GM23338 (cell line): ENCODE data around the gene C4orf33. TPM values are rescaled to one million over a fixed set of nuclear protein-coding genes. Genes with fewer than 3 reads are reported as not detected.

ENCODE experiments used
- ATAC-seq: fragments of 200-7000 bp; cut with Tn5 transposase; 3 replicates; pipeline ENCODE4 v1.9.1; 2020
- DNase-seq: peaks from one replicate; pipeline ENCODE4 v3.0.0-alpha.2; 2015; ENCODE audit warnings: low spot score
- H2AFZ ChIP-seq: fragments of 200-600 bp; sonication (generic); 2 replicates; pipeline ENCODE4 v1.8.0; 2016; ENCODE audit warnings: antibody characterized with exemption, mild to moderate bottlenecking, moderate library complexity
- H3F3A ChIP-seq: fragments of 200-600 bp; sonication (generic); replicated peaks from 2 replicates; pipeline ENCODE4 v1.8.0; 2017; ENCODE audit warnings: antibody characterized with exemption, mixed run types, low read depth
- H3K27ac ChIP-seq: fragments of 200-600 bp; sonication (generic); 2 replicates; pipeline ENCODE4 v1.6.1; 2016; ENCODE audit warnings: low read depth
- H3K27me3 ChIP-seq: fragments of 200-600 bp; sonication (generic); 2 replicates; pipeline ENCODE4 v1.8.0; 2016; ENCODE audit warnings: mild to moderate bottlenecking, mixed run types, moderate library complexity; ENCODE audit not compliant: insufficient read depth
- H3K36me3 ChIP-seq: fragments of 200-600 bp; sonication (generic); 2 replicates; pipeline ENCODE4 v1.8.0; 2016; ENCODE audit warnings: mild to moderate bottlenecking; ENCODE audit not compliant: insufficient read depth
- H3K4me1 ChIP-seq: fragments of 200-600 bp; sonication (generic); 2 replicates; pipeline ENCODE4 v1.8.0; 2016; ENCODE audit warnings: mild to moderate bottlenecking, moderate library complexity; ENCODE audit not compliant: insufficient read depth
- H3K4me2 ChIP-seq: fragments of 200-600 bp; sonication (generic); 2 replicates; pipeline ENCODE4 v1.7.1; 2017; ENCODE audit warnings: mixed run types
- H3K4me3 ChIP-seq: fragments of 200-600 bp; sonication (generic); 2 replicates; pipeline ENCODE4 v1.6.1; 2016; ENCODE audit warnings: mixed run types
- H3K79me2 ChIP-seq: fragments of 200-600 bp; sonication (generic); replicated peaks from 2 replicates; pipeline ENCODE4 v1.8.0; 2017; ENCODE audit warnings: mild to moderate bottlenecking; ENCODE audit not compliant: insufficient read depth
- H3K9me2 ChIP-seq: fragments of 200-600 bp; sonication (generic); 2 replicates; pipeline ENCODE4 v1.8.0; 2017; ENCODE audit not compliant: insufficient read depth
- H4K20me1 ChIP-seq: fragments of 200-600 bp; sonication (generic); replicated peaks from 2 replicates; pipeline ENCODE4 v1.8.0; 2017; ENCODE audit warnings: mild to moderate bottlenecking; ENCODE audit not compliant: insufficient read depth
- H3K27ac Mint-ChIP-seq: 2 replicates; pipeline ENCODE4 v1.8.0; 2020; ENCODE audit warnings: inconsistent platforms, mild to moderate bottlenecking, moderate library complexity, mixed read lengths
- H3K27me3 Mint-ChIP-seq: 3 replicates; pipeline ENCODE4 v1.8.0; 2022; ENCODE audit warnings: low read depth, mild to moderate bottlenecking, moderate library complexity, mixed read lengths, inconsistent platforms; ENCODE audit not compliant: insufficient read depth, poor library complexity
- H3K36me3 Mint-ChIP-seq: 3 replicates; pipeline ENCODE4 v1.8.0; 2021; ENCODE audit warnings: low read depth, mild to moderate bottlenecking, inconsistent platforms, moderate library complexity, mixed read lengths
- H3K4me1 Mint-ChIP-seq: 3 replicates; pipeline ENCODE4 v1.8.0; 2020; ENCODE audit warnings: mild to moderate bottlenecking, inconsistent platforms, mixed read lengths
- H3K4me3 Mint-ChIP-seq: 3 replicates; pipeline ENCODE4 v1.8.0; 2021; ENCODE audit warnings: moderate library complexity, mild to moderate bottlenecking, inconsistent platforms, mixed read lengths
- H3K9me3 Mint-ChIP-seq: 3 replicates; pipeline ENCODE4 v1.8.0; 2020; ENCODE audit warnings: moderate library complexity, mild to moderate bottlenecking, inconsistent platforms, mixed read lengths
- ETS1 ChIP-seq: IDR thresholded peaks from 2 replicates; pipeline ENCODE4 v1.6.1; 2016; ENCODE audit warnings: antibody characterized with exemption
- NANOG ChIP-seq: IDR thresholded peaks from 2 replicates; pipeline ENCODE4 v1.6.1; 2016; ENCODE audit warnings: antibody characterized with exemption, borderline replicate concordance
- REST ChIP-seq: IDR thresholded peaks from one replicate; pipeline ENCODE4 v1.6.1; 2018; ENCODE audit warnings: antibody characterized with exemption; ENCODE audit not compliant: unreplicated experiment
- STAT1 ChIP-seq: IDR thresholded peaks from one replicate; pipeline ENCODE4 v1.6.1; 2016; ENCODE audit warnings: antibody characterized with exemption; ENCODE audit not compliant: unreplicated experiment
- ZNF114 ChIP-seq: fragments of 250-450 bp; sonication (Bioruptor Pico); IDR thresholded peaks from 2 replicates; pipeline ENCODE4 v1.5.0; 2020; ENCODE audit warnings: mild to moderate bottlenecking, moderate library complexity
- ZNF331 ChIP-seq: fragments of 250-450 bp; sonication (Bioruptor Pico); IDR thresholded peaks from 2 replicates; pipeline ENCODE4 v1.5.0; 2020; ENCODE audit warnings: low read depth, mild to moderate bottlenecking, moderate library complexity
- ZNF462 ChIP-seq: fragments of 250-450 bp; sonication (Bioruptor Pico); IDR thresholded peaks from 2 replicates; pipeline ENCODE4 v1.5.0; 2020; ENCODE audit warnings: mild to moderate bottlenecking, moderate library complexity
- polyA plus RNA-seq: library from polyadenylated mRNA; unstranded; fragments of >200 nt; fragmentation: Nextera tagmentation; extraction: Ambion mirVana; gene quantifications from 2 replicates; pipeline ENCODE4 v1.2.1, GENCODE V29; 2016
- total RNA-seq: library from RNA; depleted of rRNA; stranded (reverse); fragments of >200 nt; shearing (Covaris generic); gene quantifications from 2 replicates; pipeline ENCODE4 v1.2.3, GENCODE V29; 2014

The C4orf33 gene
- total and polyA plus RNA-seq, 2 experiments from 2014 or later = 4.4 to 4.7 TPM

GRCh38 chr4:129109965-129110824 is 14.2 kb downstream of the C4orf33 start:
- peaks cover 13% of the 10 kb centered on the region; the same call in 1 of the 2 replicates for H3K4me1 ChIP-seq
- peak overlapping the region; percentile 67; the same call in 1 of the 2 replicates for H2AFZ ChIP-seq
- Mint-ChIP-seq H3K4me3 (no peak overlapping the region), H3K36me3 (no peaks in the 10 kb centered on the region), H3K27ac (peak overlapping the region; percentile 16; the same call in 1 of the 2 replicates), H3K4me1 (peaks cover 19% of the 10 kb centered on the region), H3K27me3 (no peaks in the 10 kb centered on the region), H3K9me3 (no peaks in the 10 kb centered on the region)
- DNase-seq (peak; percentile 28), ATAC-seq (peak; percentile 58)
- 0 out of 2 replicates have a peak overlapping the region, but pooled peaks have one; percentile 7 for H3K4me2 ChIP-seq
- H3K9me2 ChIP-seq = peaks cover 13% of the 10 kb centered on the region
- no peaks in the 10 kb centered on the region for H3K79me2 ChIP-seq
- no peaks in the 10 kb centered on the region for H3F3A ChIP-seq
- no peak overlapping the region for H3K27ac ChIP-seq
- H3K27me3 ChIP-seq = no peaks in the 10 kb centered on the region
- TF ChIP-seq ZNF462 (CRISPR knock-in tag) (peak; percentile 15; the same call in 1 of the 2 replicates), ZNF114 (no peak)
- no peak overlapping the region for H3K4me3 ChIP-seq
- H3K36me3 ChIP-seq = no peaks in the 10 kb centered on the region
- H4K20me1 ChIP-seq = no peaks in the 10 kb centered on the region

- Histone ChIP-seq H3K36me3 (no peaks in the 10 kb centered on the region), H3K79me2 (no peaks in the 10 kb centered on the region), H3K4me1 (peaks cover 13% of the 10 kb centered on the region; the same call in 1 of the 2 replicates), H3K27ac (no peak overlapping the region), H2AFZ (peak overlapping the region; percentile 67; the same call in 1 of the 2 replicates), H3F3A (no peaks in the 10 kb centered on the region), H3K27me3 (no peaks in the 10 kb centered on the region), H4K20me1 (no peaks in the 10 kb centered on the region), H3K9me2 (peaks cover 13% of the 10 kb centered on the region), H3K4me3 (no peak overlapping the region), H3K4me2 (0 out of 2 replicates have a peak overlapping the region, but pooled peaks have one; percentile 7)
- Mint-ChIP-seq H3K27ac (peak overlapping the region; percentile 16; the same call in 1 of the 2 replicates), H3K4me1 (peaks cover 19% of the 10 kb centered on the region), H3K4me3 (no peak overlapping the region), H3K27me3 (no peaks in the 10 kb centered on the region), H3K36me3 (no peaks in the 10 kb centered on the region), H3K9me3 (no peaks in the 10 kb centered on the region)
- ATAC-seq = peak; percentile 44; the same call in 2 of the 3 replicates
- DNase-seq = no peak
- TF ChIP-seq REST (no peak), STAT1 (no peak), ZNF331 (no peak), ETS1 (no peak), NANOG (no peak)
Measured at GRCh38 chr4:129110931-129111330, 15.0 kb downstream of the C4orf33 start.
